ENCODE measurements around the gene SORCS2.

SORCS2 gene

DNA sequence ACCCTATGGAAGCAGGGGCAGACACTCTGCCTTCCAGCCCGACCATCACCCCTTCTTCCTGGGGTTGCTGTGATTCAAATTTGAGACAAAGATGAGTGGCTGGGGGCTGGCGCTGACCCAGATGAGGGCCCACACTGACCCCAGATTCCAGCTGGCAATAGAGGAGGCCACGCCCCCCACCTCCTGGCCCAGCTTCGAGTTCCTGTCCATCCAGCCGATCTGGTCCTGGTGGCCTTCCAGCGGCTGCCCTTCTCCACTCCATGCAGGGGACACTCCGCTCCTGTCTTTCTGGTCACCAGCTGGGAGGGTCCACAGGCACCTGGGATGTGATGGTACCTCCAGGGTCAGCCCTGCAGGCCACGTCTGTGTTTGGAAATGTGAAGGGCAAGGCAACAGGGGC lies 340.9 kb downstream of the SORCS2 start:
- H3K14ac ChIP-seq (ENCODE audit: low read length), result no peak overlapping the region
- no peaks in the 10 kb centered on the region for H3K36me3 ChIP-seq (ENCODE audit: control insufficient read depth in 1 of 2, insufficient read depth in 2 of 2, low read length in 2 of 2)
- H4K12ac ChIP-seq (ENCODE audit: low read depth, low read length), result no peak overlapping the region
- no peak overlapping the region for H2AK5ac ChIP-seq (ENCODE audit: low read length)
- peaks cover 4% of the 10 kb centered on the region for H3K9me3 ChIP-seq (ENCODE audit: insufficient read depth, low read depth, low read length)
- H2BK120ac ChIP-seq (ENCODE audit: insufficient read depth, low read length, poor library complexity), result no peak overlapping the region
- H2BK5ac ChIP-seq (ENCODE audit: low read depth, low read length, poor library complexity), result no peak overlapping the region
- WGBS (ENCODE audit: extremely low coverage, insufficient coverage, insufficient read length), result no CpG with 5 or more reads among the region's 8 CpGs
- no peaks in the 10 kb centered on the region for H3K4me1 ChIP-seq (ENCODE audit: control insufficient read depth in 1 of 2, insufficient read depth in 2 of 2, low read length in 2 of 2)
- H3K27me3 ChIP-seq (ENCODE audit: insufficient read depth, low read length), result no peaks in the 10 kb centered on the region
- no peak overlapping the region for H2AFZ ChIP-seq (ENCODE audit: insufficient read depth, low read length, poor library complexity)
- no peak overlapping the region for H3K4me2 ChIP-seq (ENCODE audit: low read length)
- no peaks in the 10 kb centered on the region for H3K79me1 ChIP-seq (ENCODE audit: low read length)
- H2BK12ac ChIP-seq (ENCODE audit: low read length), result no peak overlapping the region
- H4K91ac ChIP-seq (ENCODE audit: low read depth, low read length), result no peak overlapping the region
- no peak overlapping the region for H3K4me3 ChIP-seq (ENCODE audit: low read depth, low read length)
- no peaks in the 10 kb centered on the region for H3K79me2 ChIP-seq (ENCODE audit: control insufficient read depth, insufficient read depth, low read length, poor library complexity)
- H3K9ac ChIP-seq (ENCODE audit: low read length), result no peak overlapping the region
- no peak overlapping the region for H3K23ac ChIP-seq (ENCODE audit: low read length)
- no peak overlapping the region for H3K18ac ChIP-seq (ENCODE audit: low read length)
- H4K8ac ChIP-seq (ENCODE audit: low read depth, low read length), result no peak overlapping the region
- no peak overlapping the region for H3K27ac ChIP-seq (ENCODE audit: low read depth, low read length)
- H3K4ac ChIP-seq (ENCODE audit: low read depth, low read length), result no peak overlapping the region
- DNase-seq, result peak in 1 of 2 donors; percentile 1

DNA sequence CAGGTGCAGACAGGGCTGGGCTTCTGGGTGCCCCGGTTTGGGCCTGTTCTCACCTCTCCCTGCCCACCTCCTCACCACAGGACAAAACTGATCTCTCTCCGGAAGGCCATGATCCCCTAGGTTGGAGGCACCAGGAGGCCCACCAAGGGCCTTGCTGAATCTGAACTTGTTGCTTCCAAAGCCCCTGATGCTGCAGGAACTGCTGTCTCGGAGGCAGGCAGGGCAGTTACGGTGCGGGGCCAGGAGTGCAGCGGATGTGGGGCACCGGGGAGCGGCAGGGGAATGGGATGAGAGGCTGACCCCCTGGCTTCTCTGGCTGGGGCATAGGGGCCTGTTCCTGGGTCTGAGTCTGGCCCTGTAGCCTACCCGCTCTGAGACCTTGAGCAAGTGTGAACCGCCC lies 342.8 kb downstream of the SORCS2 start:
- Histone ChIP-seq H4K91ac (ENCODE audit: low read depth, low read length) (no peak overlapping the region), H2BK5ac (ENCODE audit: low read depth, low read length, poor library complexity) (no peak overlapping the region), H3K79me2 (ENCODE audit: control insufficient read depth, insufficient read depth, low read length, poor library complexity) (no peaks in the 10 kb centered on the region), H3K36me3 (ENCODE audit: control insufficient read depth in 1 of 2, insufficient read depth in 2 of 2, low read length in 2 of 2) (no peaks in the 10 kb centered on the region), H4K12ac (ENCODE audit: low read depth, low read length) (no peak overlapping the region), H2AK5ac (ENCODE audit: low read length) (no peak overlapping the region), H3K79me1 (ENCODE audit: low read length) (no peaks in the 10 kb centered on the region), H3K23ac (ENCODE audit: low read length) (no peak overlapping the region), H3K4me2 (ENCODE audit: low read length) (no peak overlapping the region), H3K18ac (ENCODE audit: low read length) (no peak overlapping the region), H3K9ac (ENCODE audit: low read length) (no peak overlapping the region), H3K14ac (ENCODE audit: low read length) (no peak overlapping the region), H3K27ac (ENCODE audit: low read depth, low read length) (no peak overlapping the region), H4K8ac (ENCODE audit: low read depth, low read length) (no peak overlapping the region), H2BK120ac (ENCODE audit: insufficient read depth, low read length, poor library complexity) (no peak overlapping the region), H2BK12ac (ENCODE audit: low read length) (no peak overlapping the region), H3K27me3 (ENCODE audit: insufficient read depth, low read length) (no peaks in the 10 kb centered on the region), H3K4me1 (ENCODE audit: control insufficient read depth in 1 of 2, insufficient read depth in 2 of 2, low read length in 2 of 2) (no peaks in the 10 kb centered on the region), H3K4me3 (ENCODE audit: low read depth, low read length) (no peak overlapping the region), H2AFZ (ENCODE audit: insufficient read depth, low read length, poor library complexity) (no peak overlapping the region), H3K9me3 (ENCODE audit: insufficient read depth, low read depth, low read length) (peaks cover 7% of the 10 kb centered on the region), H3K4ac (ENCODE audit: low read depth, low read length) (no peak overlapping the region)
- no peak for DNase-seq
- WGBS (ENCODE audit: extremely low coverage, insufficient coverage, insufficient read length), result no CpG with 5 or more reads among the region's 10 CpGs

DNA sequence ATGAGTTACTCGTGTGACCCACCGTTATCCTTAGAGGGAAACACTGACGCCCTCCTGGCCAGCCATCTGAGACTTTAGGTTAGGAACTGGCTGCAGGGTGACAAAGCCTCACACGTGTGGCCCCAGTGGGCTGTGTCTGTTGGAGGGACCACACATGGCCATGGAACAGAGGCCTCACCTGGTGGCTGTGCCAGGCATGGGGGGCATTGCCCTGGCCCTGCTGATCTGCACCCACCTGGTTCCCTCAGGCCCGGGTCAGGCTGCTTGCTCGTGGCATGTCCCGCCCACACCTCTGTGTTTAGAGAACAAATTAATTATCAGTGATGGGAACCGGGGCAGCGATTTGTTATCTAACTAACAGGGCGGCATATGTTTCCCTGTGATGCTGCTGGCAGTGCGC lies 343.3 kb downstream of the SORCS2 start:
- H2BK12ac ChIP-seq (ENCODE audit: low read length), result no peak overlapping the region
- no CpG with 5 or more reads among the region's 11 CpGs for WGBS (ENCODE audit: extremely low coverage, insufficient coverage, insufficient read length)
- H2BK120ac ChIP-seq (ENCODE audit: insufficient read depth, low read length, poor library complexity), result no peak overlapping the region
- H3K79me1 ChIP-seq (ENCODE audit: low read length), result no peaks in the 10 kb centered on the region
- no peak overlapping the region for H3K14ac ChIP-seq (ENCODE audit: low read length)
- no peak overlapping the region for H3K4me2 ChIP-seq (ENCODE audit: low read length)
- no peak overlapping the region for H3K27ac ChIP-seq (ENCODE audit: low read depth, low read length)
- H3K9ac ChIP-seq (ENCODE audit: low read length), result no peak overlapping the region
- no peak for DNase-seq
- no peak overlapping the region for H2AFZ ChIP-seq (ENCODE audit: insufficient read depth, low read length, poor library complexity)
- H3K36me3 ChIP-seq (ENCODE audit: control insufficient read depth in 1 of 2, insufficient read depth in 2 of 2, low read length in 2 of 2), result no peaks in the 10 kb centered on the region
- no peak overlapping the region for H3K4ac ChIP-seq (ENCODE audit: low read depth, low read length)
- no peak overlapping the region for H3K18ac ChIP-seq (ENCODE audit: low read length)
- no peaks in the 10 kb centered on the region for H3K4me1 ChIP-seq (ENCODE audit: control insufficient read depth in 1 of 2, insufficient read depth in 2 of 2, low read length in 2 of 2)
- H3K79me2 ChIP-seq (ENCODE audit: control insufficient read depth, insufficient read depth, low read length, poor library complexity), result no peaks in the 10 kb centered on the region
- H2BK5ac ChIP-seq (ENCODE audit: low read depth, low read length, poor library complexity), result no peak overlapping the region
- no peak overlapping the region for H4K8ac ChIP-seq (ENCODE audit: low read depth, low read length)
- H3K27me3 ChIP-seq (ENCODE audit: insufficient read depth, low read length), result no peaks in the 10 kb centered on the region
- no peak overlapping the region for H4K91ac ChIP-seq (ENCODE audit: low read depth, low read length)
- peaks cover 7% of the 10 kb centered on the region for H3K9me3 ChIP-seq (ENCODE audit: insufficient read depth, low read depth, low read length)
- no peak overlapping the region for H3K4me3 ChIP-seq (ENCODE audit: low read depth, low read length)
- H4K12ac ChIP-seq (ENCODE audit: low read depth, low read length), result no peak overlapping the region
- no peak overlapping the region for H3K23ac ChIP-seq (ENCODE audit: low read length)
- no peak overlapping the region for H2AK5ac ChIP-seq (ENCODE audit: low read length)

DNA sequence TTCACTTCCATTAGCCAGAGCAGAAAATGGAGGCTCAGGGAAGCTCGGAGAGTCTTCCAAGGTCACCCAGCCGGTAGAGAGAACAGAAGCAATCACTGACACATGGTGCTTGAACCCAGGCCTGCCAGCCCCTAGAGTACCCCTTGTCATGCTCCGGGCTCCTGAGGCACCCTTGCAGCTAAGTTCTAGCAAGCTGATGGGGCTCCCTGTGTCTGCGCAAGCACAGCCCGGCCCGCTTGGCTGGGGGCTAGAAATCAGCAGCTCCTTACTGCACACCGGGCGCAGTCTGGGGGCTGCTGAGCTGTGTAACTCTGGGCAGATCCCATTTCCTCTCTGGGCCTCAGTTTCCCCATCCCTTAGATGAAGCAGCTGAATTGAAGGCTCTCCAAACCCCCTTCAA lies 344.5 kb downstream of the SORCS2 start:
- no peak overlapping the region for H3K9ac ChIP-seq (ENCODE audit: low read length)
- no peak overlapping the region for H3K27ac ChIP-seq (ENCODE audit: low read depth, low read length)
- no peak overlapping the region for H2AK5ac ChIP-seq (ENCODE audit: low read length)
- H3K23ac ChIP-seq (ENCODE audit: low read length), result no peak overlapping the region
- H3K4me2 ChIP-seq (ENCODE audit: low read length), result no peak overlapping the region
- no peak for DNase-seq
- H3K4me1 ChIP-seq (ENCODE audit: control insufficient read depth in 1 of 2, insufficient read depth in 2 of 2, low read length in 2 of 2), result no peaks in the 10 kb centered on the region
- H2AFZ ChIP-seq (ENCODE audit: insufficient read depth, low read length, poor library complexity), result no peak overlapping the region
- H2BK120ac ChIP-seq (ENCODE audit: insufficient read depth, low read length, poor library complexity), result no peak overlapping the region
- peaks cover 5% of the 10 kb centered on the region for H3K9me3 ChIP-seq (ENCODE audit: insufficient read depth, low read depth, low read length)
- WGBS (ENCODE audit: extremely low coverage, insufficient coverage, insufficient read length), result no CpG with 5 or more reads among the region's 8 CpGs
- no peaks in the 10 kb centered on the region for H3K36me3 ChIP-seq (ENCODE audit: control insufficient read depth in 1 of 2, insufficient read depth in 2 of 2, low read length in 2 of 2)
- H4K8ac ChIP-seq (ENCODE audit: low read depth, low read length), result no peak overlapping the region
- H3K18ac ChIP-seq (ENCODE audit: low read length), result no peak overlapping the region
- H3K4ac ChIP-seq (ENCODE audit: low read depth, low read length), result no peak overlapping the region
- no peaks in the 10 kb centered on the region for H3K27me3 ChIP-seq (ENCODE audit: insufficient read depth, low read length)
- no peak overlapping the region for H4K91ac ChIP-seq (ENCODE audit: low read depth, low read length)
- no peaks in the 10 kb centered on the region for H3K79me2 ChIP-seq (ENCODE audit: control insufficient read depth, insufficient read depth, low read length, poor library complexity)
- H3K14ac ChIP-seq (ENCODE audit: low read length), result no peak overlapping the region
- H2BK12ac ChIP-seq (ENCODE audit: low read length), result no peak overlapping the region
- no peak overlapping the region for H2BK5ac ChIP-seq (ENCODE audit: low read depth, low read length, poor library complexity)
- H3K4me3 ChIP-seq (ENCODE audit: low read depth, low read length), result no peak overlapping the region
- no peaks in the 10 kb centered on the region for H3K79me1 ChIP-seq (ENCODE audit: low read length)
- no peak overlapping the region for H4K12ac ChIP-seq (ENCODE audit: low read depth, low read length)

Data from trophoblast cell (in vitro differentiated cells and primary cell).